ENCODE measurements around the gene VPS37B.

VPS37B gene

DNA sequence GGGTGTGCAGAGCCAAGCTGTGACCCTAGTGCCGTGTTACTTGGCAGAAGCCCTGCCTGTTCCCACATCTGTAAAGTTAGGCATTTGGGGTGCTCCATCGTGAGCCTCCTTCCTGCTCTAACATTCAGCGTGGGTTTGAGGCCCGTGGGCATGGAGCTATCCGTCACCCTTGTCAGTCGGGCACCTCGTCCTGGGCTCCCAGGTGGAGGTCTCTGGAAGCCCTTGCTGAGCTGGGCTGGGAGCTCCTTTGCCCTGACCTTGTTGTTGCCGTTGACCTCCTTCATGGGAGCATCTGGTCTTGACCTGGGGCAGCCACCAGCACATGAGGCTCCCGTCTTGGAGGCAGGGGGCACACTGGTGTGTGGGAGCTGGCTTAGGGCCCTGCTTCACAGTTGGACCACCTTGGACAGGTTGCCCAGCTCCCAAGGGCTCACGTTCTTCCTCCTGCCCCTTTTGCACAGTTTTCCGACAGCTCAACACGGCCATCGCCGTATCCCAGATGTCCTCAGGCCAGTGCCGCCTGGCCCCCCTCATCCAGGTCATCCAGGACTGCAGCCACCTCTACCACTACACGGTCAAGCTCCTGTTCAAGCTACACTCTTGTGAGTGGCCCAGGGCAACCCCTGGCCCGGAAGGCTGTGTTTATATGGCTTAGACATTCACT lies 42.2 kb downstream of the VPS37B start:
- no peak for DNase-seq (ENCODE audit: insufficient read length)
- no peak for FAIRE-seq
- TF ChIP-seq TAF1 (IDR thresholded peaks at IDR 0.05; ENCODE audit: borderline replicate concordance, low read depth, low read length): no peak
- TF ChIP-seq POLR2AphosphoS5 (IDR thresholded peaks at IDR 0.05; ENCODE audit: low read depth, low read length): no peak
- no peak for TF ChIP-seq POLR2A (IDR thresholded peaks at IDR 0.05; ENCODE audit: low read depth, low read length)

DNA sequence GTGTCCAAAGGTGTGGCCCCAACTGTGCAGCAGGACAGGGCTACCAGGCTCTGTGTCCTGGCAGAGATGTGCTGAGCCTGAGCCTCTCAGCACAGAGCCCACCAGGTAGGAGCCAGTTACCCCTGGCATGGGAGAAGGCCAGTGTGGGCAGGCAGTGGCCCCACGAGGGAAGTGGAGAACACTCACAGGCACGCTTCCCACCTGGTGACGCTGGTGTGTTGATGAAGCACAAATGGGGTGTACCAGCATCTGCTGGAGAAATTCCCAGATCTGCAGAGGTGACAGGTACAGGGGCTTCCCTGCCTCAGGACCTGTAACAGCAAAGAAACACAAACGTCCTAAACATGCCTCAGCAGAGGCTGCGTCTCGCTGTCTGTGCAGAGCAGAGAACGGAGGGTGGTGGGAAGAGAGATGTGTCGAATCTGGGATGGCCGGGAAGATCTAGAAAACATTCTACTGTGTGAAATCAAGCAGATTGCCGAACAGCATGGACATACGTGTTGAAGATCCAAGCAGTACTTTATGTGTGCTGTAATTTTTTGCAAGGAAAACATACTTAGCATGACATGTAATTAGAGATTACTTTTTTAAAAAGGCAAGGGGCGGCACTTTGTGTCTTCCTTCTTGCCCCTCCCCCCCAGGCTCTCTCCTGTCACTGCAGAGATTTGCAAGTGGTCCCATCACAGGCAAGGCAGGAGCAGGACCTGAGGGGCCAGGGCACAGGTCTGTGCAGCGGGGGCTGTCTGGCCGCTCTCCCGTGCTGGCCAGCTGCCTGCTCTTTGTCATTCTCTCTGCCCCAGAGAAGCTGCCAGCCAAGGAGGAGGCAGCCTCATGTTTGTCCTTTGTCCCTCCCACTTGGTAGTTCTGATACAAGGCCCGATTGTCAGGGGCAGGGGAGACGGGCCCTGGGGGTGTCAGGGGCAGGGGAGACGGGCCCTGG lies 43.3 kb downstream of the VPS37B start:
- DNase-seq (ENCODE audit: insufficient read length) (no peak), FAIRE-seq (no peak)
- TF ChIP-seq TAF1 (IDR thresholded peaks at IDR 0.05; ENCODE audit: borderline replicate concordance, low read depth, low read length): no peak
- TF ChIP-seq POLR2A (IDR thresholded peaks at IDR 0.05; ENCODE audit: low read depth, low read length): no peak
- no peak for TF ChIP-seq POLR2AphosphoS5 (IDR thresholded peaks at IDR 0.05; ENCODE audit: low read depth, low read length)

DNA sequence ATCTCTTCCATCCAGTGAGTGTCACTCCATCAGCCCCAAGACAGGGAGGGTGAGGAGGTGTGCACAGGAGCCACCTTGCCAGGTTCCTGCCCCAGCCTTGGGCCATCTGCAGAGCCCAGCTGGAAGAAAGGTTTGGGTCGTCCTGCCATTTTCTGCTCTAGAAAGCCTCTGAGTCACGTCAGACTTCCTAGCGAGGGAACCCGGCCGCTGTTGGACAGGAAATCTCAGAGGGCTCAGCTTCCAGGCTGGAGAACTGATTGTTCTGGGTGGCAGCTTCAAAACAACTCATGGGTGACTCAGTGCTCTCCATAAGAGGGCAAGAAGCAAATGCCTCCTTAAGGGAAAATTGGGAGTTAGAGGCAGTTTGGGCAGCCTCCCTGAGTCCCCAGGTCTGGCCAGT lies 44.1 kb downstream of the VPS37B start:
- TF ChIP-seq TAF1 (IDR thresholded peaks at IDR 0.05; ENCODE audit: borderline replicate concordance, low read depth, low read length) (no peak), POLR2A (IDR thresholded peaks at IDR 0.05; ENCODE audit: low read depth, low read length) (no peak), POLR2AphosphoS5 (IDR thresholded peaks at IDR 0.05; ENCODE audit: low read depth, low read length) (no peak)
- FAIRE-seq: no peak
- DNase-seq (ENCODE audit: insufficient read length): no peak

DNA sequence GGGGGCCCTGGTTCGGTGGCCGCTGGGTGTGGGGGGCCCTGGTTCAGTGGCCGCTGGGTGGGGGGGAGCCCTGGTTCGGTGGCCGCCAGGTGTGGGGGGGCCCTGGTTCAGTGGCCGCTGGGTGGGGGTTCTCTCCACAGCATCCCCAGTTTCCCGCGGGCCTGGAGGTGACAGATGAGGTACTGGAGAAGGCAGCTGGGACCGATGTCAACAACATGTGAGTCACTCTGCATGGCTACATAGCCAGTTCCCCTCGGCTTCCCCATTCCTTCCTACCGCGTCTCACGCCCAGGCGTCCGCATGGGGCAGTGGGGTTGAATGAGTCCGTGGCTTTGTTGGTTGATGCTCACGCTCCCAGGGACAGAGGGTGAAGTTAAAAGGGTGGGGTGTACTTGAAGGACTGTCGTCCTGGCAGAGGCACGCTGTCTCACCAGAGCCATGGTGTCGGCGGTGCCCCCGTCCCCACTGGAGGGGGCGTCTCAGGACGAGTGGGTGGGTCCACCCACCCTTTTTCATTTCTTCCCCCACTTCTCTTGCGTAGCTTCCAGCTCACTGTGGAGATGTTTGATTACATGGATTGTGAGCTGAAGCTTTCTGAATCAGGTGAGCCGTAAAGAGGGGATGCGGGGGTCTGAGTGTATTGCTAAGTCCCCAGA lies 45.1 kb downstream of the VPS37B start:
- DNase-seq (ENCODE audit: insufficient read length): no peak
- TF ChIP-seq POLR2AphosphoS5 (IDR thresholded peaks at IDR 0.05; ENCODE audit: low read depth, low read length): no peak
- no peak for TF ChIP-seq TAF1 (IDR thresholded peaks at IDR 0.05; ENCODE audit: borderline replicate concordance, low read depth, low read length)
- TF ChIP-seq POLR2A (IDR thresholded peaks at IDR 0.05; ENCODE audit: low read depth, low read length): no peak
- FAIRE-seq: no peak

DNA sequence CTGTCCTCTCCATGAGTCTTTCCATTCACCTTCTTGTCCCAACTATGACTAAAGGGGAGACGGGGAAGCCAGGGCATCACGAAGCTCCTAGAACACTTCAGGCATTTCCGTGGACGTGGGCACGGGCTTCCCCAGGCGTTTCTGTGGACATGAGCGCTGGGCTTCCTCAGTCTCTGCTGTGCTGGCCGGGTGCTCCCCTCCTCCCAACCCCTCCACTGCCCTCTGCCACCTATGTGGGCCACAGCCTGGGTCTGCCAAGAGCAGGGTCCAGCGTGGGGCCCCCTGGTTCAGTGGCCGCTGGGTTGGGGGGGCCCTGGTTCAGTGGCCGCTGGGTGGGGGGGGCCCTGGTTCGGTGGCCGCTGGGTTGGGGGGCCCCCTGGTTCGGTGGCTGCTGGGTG lies 45.9 kb downstream of the VPS37B start:
- TF ChIP-seq TAF1 (IDR thresholded peaks at IDR 0.05; ENCODE audit: borderline replicate concordance, low read depth, low read length) (no peak), POLR2AphosphoS5 (IDR thresholded peaks at IDR 0.05; ENCODE audit: low read depth, low read length) (no peak), POLR2A (IDR thresholded peaks at IDR 0.05; ENCODE audit: low read depth, low read length) (no peak)
- DNase-seq (ENCODE audit: insufficient read length) (no peak), FAIRE-seq (no peak)

DNA sequence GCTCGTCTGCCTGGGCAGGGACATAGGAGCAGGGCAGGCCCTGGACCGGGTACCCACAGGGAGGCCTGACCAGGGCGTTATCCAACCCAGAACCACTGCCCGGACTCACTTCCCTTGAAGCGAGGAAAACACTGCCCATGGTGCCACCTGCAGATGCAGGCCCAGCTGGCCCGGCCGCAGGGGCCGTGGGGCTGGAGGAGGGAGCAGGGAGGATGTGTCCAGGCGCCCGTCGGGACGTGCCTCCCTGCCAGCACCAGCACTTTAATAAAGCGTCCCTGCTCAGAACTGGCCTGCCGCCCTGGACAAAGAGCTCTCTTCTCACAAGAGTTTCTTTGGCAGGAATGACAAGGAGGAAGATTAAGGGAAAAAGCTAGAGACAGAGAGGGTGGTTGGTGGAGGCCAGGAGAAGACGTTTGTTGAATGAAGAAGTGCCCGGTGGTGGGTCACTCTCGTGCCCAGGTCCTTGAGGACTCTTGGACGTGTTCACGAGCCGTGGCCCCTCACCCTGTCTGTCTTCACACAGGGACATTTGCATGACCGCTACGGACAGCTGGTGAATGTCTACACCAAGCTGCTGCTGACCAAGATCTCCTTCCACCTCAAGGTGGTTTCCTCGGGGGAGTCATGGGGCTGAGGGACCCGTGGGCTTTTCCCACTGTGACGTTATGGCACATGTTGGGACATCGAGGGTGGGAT lies 46.4 kb downstream of the VPS37B start:
- TF ChIP-seq TAF1 (IDR thresholded peaks at IDR 0.05; ENCODE audit: borderline replicate concordance, low read depth, low read length) (no peak), POLR2AphosphoS5 (IDR thresholded peaks at IDR 0.05; ENCODE audit: low read depth, low read length) (no peak), POLR2A (IDR thresholded peaks at IDR 0.05; ENCODE audit: low read depth, low read length) (no peak)
- DNase-seq (ENCODE audit: insufficient read length): no peak
- FAIRE-seq: no peak

DNA sequence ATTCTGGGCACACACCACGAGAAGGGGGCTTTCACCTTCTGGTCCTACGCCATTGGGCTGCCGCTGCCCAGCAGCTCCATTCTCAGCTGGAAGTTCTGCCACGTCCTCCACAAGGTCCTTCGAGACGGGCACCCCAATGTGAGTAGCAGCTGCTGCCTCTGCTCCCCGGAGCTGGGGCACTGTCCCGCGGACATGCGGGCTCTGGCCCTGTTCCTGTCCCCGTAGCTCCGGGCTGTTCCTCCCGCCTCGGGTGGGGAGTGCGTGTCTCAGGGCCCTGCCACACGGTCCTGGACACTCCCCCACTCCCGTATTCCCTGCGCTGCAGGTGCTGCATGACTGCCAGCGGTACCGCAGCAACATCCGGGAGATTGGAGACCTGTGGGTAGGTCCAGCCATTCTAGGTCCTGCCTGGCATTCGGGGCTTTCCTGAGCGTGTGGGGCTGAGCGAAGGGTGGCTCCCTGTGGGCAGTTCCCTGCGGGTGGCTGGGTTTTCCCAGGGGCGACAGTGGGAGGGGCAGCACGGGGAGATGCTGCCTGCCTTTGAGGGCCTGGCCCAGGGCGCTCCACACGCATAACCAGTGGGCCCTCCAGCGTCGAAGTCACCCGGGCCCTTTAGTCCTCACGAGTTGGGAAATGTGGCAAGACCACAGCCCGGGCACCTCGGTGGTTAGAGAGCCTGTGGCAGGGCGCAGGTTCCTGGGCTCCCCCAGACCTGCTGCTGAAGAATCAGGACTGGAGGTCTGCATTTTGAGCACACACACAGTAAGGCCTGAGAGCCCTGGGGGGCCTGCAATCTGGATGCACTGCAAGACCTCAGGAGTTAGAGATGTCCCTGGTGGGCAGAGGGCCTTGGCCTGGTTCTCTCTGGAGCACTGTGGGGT lies 47.2 kb downstream of the VPS37B start:
- no peak for TF ChIP-seq POLR2A (IDR thresholded peaks at IDR 0.05; ENCODE audit: low read depth, low read length)
- TF ChIP-seq POLR2AphosphoS5 (IDR thresholded peaks at IDR 0.05; ENCODE audit: low read depth, low read length): no peak
- TF ChIP-seq TAF1 (IDR thresholded peaks at IDR 0.05; ENCODE audit: borderline replicate concordance, low read depth, low read length): no peak
- DNase-seq (ENCODE audit: insufficient read length) (no peak), FAIRE-seq (no peak)

DNA sequence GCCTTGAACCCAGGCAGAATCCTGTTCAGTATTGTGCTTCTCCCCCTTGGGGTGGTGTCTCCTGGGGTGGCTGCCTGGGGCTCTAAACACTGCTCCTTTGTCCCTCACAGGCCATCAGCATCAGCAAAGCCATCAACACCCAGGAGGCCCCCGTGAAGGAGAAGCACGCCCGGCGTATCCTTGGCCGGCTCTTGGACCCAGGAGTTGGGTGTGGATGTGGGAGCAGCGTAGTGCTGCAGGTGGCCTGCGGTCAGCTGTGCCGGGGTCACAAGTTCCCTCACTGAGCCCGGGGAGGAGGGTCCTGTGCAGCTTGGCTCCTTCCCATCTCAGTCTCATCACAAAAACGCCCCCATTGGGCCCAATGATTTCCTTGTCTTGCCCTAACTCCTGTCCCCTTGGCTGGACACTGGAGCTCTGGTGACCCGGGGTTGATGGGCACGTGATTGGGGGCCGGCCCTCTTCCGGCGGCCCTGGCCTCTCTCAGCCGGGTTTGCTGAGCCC lies 48.0 kb downstream of the VPS37B start:
- no peak for TF ChIP-seq POLR2AphosphoS5 (IDR thresholded peaks at IDR 0.05; ENCODE audit: low read depth, low read length)
- no peak for TF ChIP-seq POLR2A (IDR thresholded peaks at IDR 0.05; ENCODE audit: low read depth, low read length)
- no peak for TF ChIP-seq TAF1 (IDR thresholded peaks at IDR 0.05; ENCODE audit: borderline replicate concordance, low read depth, low read length)
- no peak for DNase-seq (ENCODE audit: insufficient read length)
- no peak for FAIRE-seq

DNA sequence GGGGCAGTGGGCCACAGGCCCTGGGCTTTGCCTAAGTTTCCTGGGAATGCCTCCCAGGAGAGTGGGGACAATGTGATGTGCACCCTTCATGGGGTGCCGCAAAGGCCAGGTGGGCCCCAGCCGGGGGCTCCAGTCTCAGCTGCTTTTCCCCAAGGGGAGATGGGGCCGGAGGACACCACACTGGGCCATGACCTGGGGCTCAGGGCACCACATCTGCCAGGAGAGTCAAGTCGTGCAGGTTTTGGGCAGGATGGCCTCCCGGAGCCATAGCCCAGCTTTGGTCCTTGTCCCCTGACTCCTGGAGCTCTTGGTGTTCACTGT lies 48.4 kb downstream of the VPS37B start:
- TF ChIP-seq POLR2A (IDR thresholded peaks at IDR 0.05; ENCODE audit: low read depth, low read length) (no peak), POLR2AphosphoS5 (IDR thresholded peaks at IDR 0.05; ENCODE audit: low read depth, low read length) (no peak), TAF1 (IDR thresholded peaks at IDR 0.05; ENCODE audit: borderline replicate concordance, low read depth, low read length) (no peak)
- no peak for DNase-seq (ENCODE audit: insufficient read length)
- no peak for FAIRE-seq

All from GM12892 (cell line).